GM18502 (cell line): Measurements from ENCODE around the gene NRCAM.

Source experiments
- ATAC-seq: cut with Tn5 transposase; IDR thresholded peaks from one replicate; pipeline ENCODE4 v1.9.1; 2021; ENCODE audit warnings: mild to moderate bottlenecking; ENCODE audit not compliant: unreplicated experiment, poor library complexity

NRCAM gene

GRCh38 chr7:108460964-108461363, 4.7 kb upstream of the NRCAM start:
- ATAC-seq: no peak

DNA sequence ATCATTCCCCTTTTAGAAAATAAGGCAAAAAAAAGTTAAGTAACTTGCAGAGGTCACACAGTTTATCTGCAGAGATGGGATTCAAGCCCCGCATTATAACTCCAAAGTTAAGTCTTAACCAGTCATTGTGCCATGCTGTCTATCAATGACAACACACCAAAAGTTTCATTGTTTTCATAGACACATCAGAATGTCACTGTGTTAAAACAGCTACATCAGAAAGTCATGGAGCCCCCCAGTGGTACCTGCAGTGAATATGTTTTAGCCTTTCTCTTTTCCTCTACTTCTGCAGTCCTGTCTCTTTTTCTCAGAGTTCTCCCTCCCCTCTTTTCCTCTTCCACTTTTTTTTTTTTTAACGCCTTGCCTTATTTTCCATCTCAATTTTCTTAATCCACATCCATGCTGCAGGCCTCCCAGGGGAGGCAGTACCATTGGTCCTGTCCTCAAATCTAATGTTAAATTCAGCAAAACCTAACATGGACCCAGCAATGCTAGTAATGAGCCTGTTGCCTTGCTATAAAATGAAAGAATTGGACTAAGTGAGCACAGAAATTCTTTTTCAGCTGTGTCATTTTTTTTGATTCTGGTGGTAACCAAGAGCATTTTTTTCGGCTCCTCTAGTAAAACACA, 3.8 kb upstream of the NRCAM start:
- ATAC-seq: peak; percentile 63

DNA sequence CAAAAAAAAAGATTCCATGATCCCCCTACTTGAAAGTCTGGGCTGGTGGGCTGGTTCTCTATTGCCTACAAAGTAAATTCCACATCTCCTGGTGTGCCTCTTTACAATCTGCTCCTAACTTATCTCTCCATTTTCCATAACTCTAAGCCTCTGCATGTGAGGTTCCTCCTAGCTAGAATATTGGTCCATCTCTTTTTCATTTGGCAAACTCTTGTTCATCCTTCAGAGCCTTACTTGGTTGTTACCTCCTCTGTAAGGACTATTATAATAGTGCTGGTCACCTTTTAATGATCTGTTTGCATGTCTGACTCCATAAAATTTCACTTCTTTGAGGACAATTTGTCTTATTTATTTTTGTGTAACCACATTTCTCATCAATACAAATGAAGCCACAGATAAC, 1.6 kb upstream of the NRCAM start:
- no peak for ATAC-seq

GRCh38 chr7:108456845-108457540, 757 bp upstream of the NRCAM start:
- no peak for ATAC-seq

- peak; percentile 23 for ATAC-seq
Measured at GRCh38 chr7:108455551-108455997, 662 bp downstream of the NRCAM start.

DNA sequence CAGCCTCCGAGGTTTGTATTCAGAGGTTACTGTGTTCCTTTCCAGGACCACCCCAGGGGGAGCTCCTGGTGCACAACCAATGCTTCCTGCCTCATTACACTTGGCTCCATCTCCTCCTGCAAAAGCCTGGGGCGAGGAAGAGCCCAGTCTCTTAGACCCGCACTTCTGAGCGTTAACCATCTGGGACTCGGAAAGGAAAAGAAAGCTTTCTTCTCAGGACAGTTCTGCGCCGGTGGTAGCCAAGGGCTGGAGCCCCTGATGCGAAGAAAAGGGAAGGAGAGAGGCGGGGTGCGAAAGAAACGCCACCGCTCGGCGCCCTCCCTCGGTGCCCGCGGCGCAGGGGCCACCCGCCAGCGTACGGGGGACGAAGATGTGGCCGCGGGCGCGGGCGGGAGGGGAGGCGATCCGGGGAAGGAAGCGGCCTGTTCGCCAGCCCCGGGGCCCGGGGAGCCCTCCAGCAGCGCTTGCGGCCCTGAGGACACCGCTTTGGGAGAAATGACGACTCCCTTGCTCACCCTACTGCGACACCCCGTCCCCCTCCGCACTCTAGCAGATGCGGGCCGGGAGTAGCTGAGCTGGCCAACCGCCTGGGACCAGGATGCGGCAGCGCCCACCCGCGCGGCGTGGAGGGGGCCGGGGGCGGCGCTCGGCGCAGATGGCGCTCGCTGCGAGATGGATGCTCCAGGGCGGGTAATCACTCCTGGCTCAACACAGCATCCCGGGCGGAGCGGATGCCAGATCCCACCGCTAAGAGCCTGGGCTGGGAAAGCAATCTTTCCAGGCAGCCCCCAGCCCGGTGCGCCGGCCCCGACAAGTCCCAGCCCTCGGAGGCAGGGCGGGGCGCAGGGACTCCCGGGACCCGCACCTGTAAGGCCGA, 1.3 kb downstream of the NRCAM start:
- no peak for ATAC-seq

GRCh38 chr7:108454317-108454673, 1.9 kb downstream of the NRCAM start:
- ATAC-seq: no peak

DNA sequence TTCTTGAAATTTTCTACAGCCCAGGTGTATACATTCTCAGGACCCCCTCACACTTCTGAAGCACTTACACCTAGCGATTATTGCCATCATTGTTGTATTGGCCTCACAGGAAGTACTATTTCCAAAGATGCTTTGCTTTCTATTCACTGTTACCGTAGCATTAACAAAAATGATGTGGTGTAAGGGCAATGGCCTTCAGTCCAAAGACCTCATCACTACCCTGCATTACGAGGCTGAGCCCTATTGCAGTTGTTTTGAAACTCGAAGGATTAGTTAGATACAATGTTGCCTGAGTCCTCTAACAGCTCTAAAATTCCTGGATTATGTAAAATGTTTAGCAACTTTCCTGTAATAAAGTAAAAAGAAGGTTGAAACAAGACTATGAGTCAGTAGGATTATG, 2.9 kb downstream of the NRCAM start:
- ATAC-seq: no peak

DNA sequence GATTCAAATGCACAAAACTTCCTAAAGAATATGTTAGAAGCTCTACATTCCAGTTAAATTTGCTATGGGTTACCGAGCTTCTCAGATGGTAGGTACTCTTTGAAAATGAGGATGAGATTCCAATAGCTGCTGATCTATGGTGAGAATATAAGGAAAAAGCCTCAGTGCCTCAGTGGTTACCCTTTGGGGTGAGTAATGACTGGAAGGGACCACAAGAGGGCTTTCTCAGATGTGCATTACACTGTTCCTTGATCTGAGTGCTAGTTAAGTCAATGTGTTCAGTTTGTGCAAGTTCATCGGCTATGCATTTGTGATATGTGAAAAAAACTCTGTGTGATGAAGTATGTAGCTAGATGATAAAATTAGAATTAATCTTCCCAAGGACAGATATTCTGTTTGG, 3.5 kb downstream of the NRCAM start:
- peak; percentile 51 for ATAC-seq

GRCh38 chr7:108451296-108451848, 4.9 kb downstream of the NRCAM start:
- ATAC-seq: no peak

- ATAC-seq: no peak
Measured at GRCh38 chr7:108450160-108450559, 6.1 kb downstream of the NRCAM start.

GRCh38 chr7:108449521-108449920, 6.7 kb downstream of the NRCAM start:
- no peak for ATAC-seq

GRCh38 chr7:108448584-108449505, 7.4 kb downstream of the NRCAM start:
- ATAC-seq: no peak

GRCh38 chr7:108442039-108442568, 14.1 kb downstream of the NRCAM start:
- no peak for ATAC-seq

DNA sequence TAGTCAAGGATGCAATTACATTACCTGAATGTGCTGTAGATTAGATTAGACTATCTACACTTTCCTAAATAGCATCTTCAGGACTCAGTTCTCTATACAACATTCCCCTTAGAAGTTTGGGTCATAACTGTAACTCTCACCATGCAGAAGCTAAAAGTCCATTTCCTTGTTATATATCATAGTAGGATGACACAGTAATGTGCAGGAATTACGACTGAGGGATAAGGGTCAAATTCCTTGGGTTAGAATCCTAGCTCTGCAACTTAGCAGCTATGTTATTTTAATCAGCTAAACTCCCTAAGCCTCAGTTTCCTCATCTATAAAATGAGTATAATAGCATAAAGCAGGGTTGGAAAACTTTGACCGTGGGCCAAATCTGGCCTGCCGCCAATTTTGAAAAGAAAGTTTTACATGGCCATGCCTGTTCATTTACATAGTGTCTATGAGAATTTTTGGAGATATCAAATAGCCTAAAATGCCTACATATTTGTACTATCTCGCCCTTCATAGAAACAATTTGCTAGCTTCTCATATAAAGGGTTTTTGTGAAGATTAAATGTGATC, 14.8 kb downstream of the NRCAM start:
- ATAC-seq: no peak

GRCh38 chr7:108440613-108441012, 15.6 kb downstream of the NRCAM start:
- ATAC-seq: no peak

DNA sequence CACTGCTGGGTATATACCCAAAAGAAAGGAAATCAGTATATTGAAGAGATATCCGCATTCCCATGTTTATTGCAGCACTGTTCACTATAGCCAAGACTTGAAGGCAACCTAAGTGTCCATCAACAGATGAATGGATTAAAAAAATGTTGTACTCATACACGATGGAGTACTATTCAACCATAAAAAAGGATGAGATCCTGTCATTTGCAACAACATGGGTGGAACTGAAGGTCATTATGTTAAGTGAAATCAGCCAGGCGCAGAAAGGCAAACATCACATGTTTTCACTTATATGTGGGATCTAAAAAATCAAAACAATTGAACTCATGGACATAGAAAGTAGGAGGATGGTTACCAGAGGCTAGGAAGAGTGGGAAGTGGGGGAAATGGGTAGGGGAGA, 19.3 kb downstream of the NRCAM start:
- ATAC-seq: no peak

- ATAC-seq: no peak
Measured at GRCh38 chr7:108434010-108434409, 22.2 kb downstream of the NRCAM start.

DNA sequence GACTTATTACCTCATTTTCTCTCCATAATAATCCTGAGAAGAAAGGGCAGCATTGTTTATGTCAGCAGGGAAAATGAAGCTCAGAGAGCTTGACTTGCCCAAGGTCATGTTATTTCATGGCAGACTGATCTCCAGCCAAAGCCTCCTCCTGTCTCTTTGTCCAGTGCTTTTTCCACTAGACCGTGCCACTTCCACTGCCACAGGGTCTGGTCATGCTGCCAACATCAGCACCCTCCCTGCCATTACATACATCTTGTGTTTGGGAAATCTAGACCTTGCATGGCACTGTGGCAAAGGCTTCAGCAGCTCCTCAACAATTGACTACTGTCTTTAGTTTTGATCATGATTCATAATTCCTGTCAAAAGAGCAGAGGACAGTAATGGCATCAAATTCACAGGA, 25.1 kb downstream of the NRCAM start:
- ATAC-seq: no peak
